GM15510 (cell line): ENCODE data around the gene CCNE1.

Source experiments
- POLR2A ChIP-seq: IDR thresholded peaks from 3 replicates; pipeline ENCODE4 v1.6.1; 2011; ENCODE audit warnings: borderline replicate concordance; ENCODE audit not compliant: insufficient read length; ENCODE audit errors: extremely low read depth

CCNE1 gene

GRCh38 chr19:29781386-29782259, 30.2 kb upstream of the CCNE1 start:
- no peak for TF ChIP-seq POLR2A

- no peak for TF ChIP-seq POLR2A
Observed at GRCh38 chr19:29782260-29782580, 29.6 kb upstream of the CCNE1 start.

GRCh38 chr19:29783627-29784190, 28.1 kb upstream of the CCNE1 start:
- TF ChIP-seq POLR2A, result no peak

- no peak for TF ChIP-seq POLR2A
Observed at GRCh38 chr19:29784598-29785223, 27.1 kb upstream of the CCNE1 start.

- no peak for TF ChIP-seq POLR2A
Observed at GRCh38 chr19:29785360-29785759, 26.4 kb upstream of the CCNE1 start.

- no peak for TF ChIP-seq POLR2A
Observed at GRCh38 chr19:29785955-29786589, 25.7 kb upstream of the CCNE1 start.

- TF ChIP-seq POLR2A, result no peak
Observed at GRCh38 chr19:29787281-29787680, 24.5 kb upstream of the CCNE1 start.

- TF ChIP-seq POLR2A, result no peak
Observed at GRCh38 chr19:29789007-29789406, 22.8 kb upstream of the CCNE1 start.

- TF ChIP-seq POLR2A, result no peak
Observed at GRCh38 chr19:29793116-29793727, 18.6 kb upstream of the CCNE1 start.

- TF ChIP-seq POLR2A, result no peak
Observed at GRCh38 chr19:29795461-29796172, 16.2 kb upstream of the CCNE1 start.

GRCh38 chr19:29796173-29796573, 15.6 kb upstream of the CCNE1 start:
- no peak for TF ChIP-seq POLR2A

- TF ChIP-seq POLR2A, result no peak
Observed at GRCh38 chr19:29798774-29799497, 12.9 kb upstream of the CCNE1 start.

GRCh38 chr19:29800100-29800825, 11.5 kb upstream of the CCNE1 start:
- TF ChIP-seq POLR2A, result no peak

GRCh38 chr19:29804493-29804892, 7.3 kb upstream of the CCNE1 start:
- no peak for TF ChIP-seq POLR2A
